SJCRH30 (cell line): ENCODE results near the gene OR51A2. TPM values are rescaled to one million over a fixed set of nuclear protein-coding genes. Genes with fewer than 3 reads are reported as not detected.

Experiments
- DNase-seq, 2 experiments: peaks; one replicate each; pipeline ENCODE4 v3.0.0-alpha.2; 2015 to 2020
- H3K27ac ChIP-seq: fragments of 250-450 bp; sonication (Bioruptor Pico); 2 replicates; pipeline ENCODE4 v1.5.1; 2020; ENCODE audit warnings: mild to moderate bottlenecking, moderate library complexity
- H3K27me3 ChIP-seq: fragments of 250-450 bp; sonication (Bioruptor Pico); 2 replicates; pipeline ENCODE4 v1.5.1; 2020; ENCODE audit warnings: mild to moderate bottlenecking, moderate library complexity
- H3K36me3 ChIP-seq: fragments of 250-450 bp; sonication (Bioruptor Pico); 2 replicates; pipeline ENCODE4 v1.5.1; 2020; ENCODE audit warnings: mild to moderate bottlenecking, moderate library complexity
- H3K4me1 ChIP-seq: fragments of 250-450 bp; sonication (Bioruptor Pico); 2 replicates; pipeline ENCODE4 v1.5.1; 2020; ENCODE audit warnings: mild to moderate bottlenecking, moderate library complexity
- H3K4me3 ChIP-seq: fragments of 250-450 bp; sonication (Bioruptor Pico); 2 replicates; pipeline ENCODE4 v1.5.1; 2020; ENCODE audit warnings: mild to moderate bottlenecking, moderate library complexity
- H3K9me3 ChIP-seq: fragments of 250-450 bp; sonication (Bioruptor Pico); replicated peaks from 2 replicates; pipeline ENCODE4 v1.5.1; 2020; ENCODE audit warnings: mild to moderate bottlenecking, moderate library complexity
- total RNA-seq: library from RNA; depleted of rRNA; stranded (reverse); fragments of >200 nt; shearing (Covaris generic); gene quantifications from 2 replicates; pipeline ENCODE4 v1.2.3, GENCODE V29; 2014; rRNA removed

OR51A2 gene
- total RNA-seq, 1 experiment from 2014 or later = not detected

DNA sequence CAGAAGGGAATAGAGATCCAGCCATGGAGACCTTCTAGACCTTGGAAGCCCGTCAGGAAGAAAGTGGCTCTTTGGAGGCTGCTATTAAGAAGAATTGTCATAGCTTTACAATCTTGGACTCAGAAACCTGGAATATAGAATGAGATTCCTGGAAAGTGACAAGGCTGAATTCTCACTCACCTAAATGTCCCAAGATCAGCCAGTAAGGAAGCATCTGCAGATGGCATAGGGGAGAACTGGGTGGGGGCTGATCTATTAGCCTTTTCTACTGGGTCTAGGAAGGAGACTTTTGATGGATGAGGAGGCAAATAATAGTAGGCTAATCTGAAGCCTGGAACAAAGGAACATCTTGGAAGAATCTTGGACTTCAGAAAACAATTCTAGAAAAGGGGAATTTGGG lies 31.3 kb downstream of the OR51A2 start, which contains the start of gene OR51G1:
Gene OR51G1, minus strand, starts transcription at position 101 of the 400 bp plus-strand sequence. Its CDS starts 0 bp downstream, at position 101.
- Histone ChIP-seq H3K27ac (no peak within 1 kb of the TSS), H3K9me3 (no peaks in the 10 kb centered on the region), H3K36me3 (no peaks in the 10 kb centered on the region), H3K27me3 (no peaks in the 10 kb centered on the region), H3K4me1 (no peaks in the 10 kb centered on the region), H3K4me3 (no peak within 1 kb of the TSS)
- DNase-seq = no peak

DNA sequence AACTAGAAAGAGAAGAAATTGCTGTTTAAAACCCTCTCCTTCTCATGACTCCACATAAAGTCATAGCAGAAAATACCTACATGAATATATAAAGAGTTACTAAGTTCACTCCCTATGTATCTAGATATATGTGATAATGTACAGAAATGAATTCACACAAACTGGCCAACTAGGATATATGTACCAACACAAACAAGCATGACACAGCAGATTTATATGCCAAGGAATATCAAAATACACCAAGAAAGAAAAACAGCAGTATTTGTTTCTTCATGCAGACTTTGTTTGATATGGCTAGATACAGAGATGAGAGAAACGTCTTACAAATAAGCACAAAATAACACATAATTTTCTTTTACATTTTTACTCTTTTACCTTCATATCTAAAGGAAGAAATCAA lies 33.2 kb downstream of the OR51A2 start:
- no peak for DNase-seq
- no peaks in the 10 kb centered on the region for H3K27me3 ChIP-seq
- H3K36me3 ChIP-seq = no peaks in the 10 kb centered on the region
- H3K9me3 ChIP-seq = no peaks in the 10 kb centered on the region
- H3K27ac ChIP-seq = no peak overlapping the region
- H3K4me3 ChIP-seq = no peak overlapping the region
- H3K4me1 ChIP-seq = no peaks in the 10 kb centered on the region

DNA sequence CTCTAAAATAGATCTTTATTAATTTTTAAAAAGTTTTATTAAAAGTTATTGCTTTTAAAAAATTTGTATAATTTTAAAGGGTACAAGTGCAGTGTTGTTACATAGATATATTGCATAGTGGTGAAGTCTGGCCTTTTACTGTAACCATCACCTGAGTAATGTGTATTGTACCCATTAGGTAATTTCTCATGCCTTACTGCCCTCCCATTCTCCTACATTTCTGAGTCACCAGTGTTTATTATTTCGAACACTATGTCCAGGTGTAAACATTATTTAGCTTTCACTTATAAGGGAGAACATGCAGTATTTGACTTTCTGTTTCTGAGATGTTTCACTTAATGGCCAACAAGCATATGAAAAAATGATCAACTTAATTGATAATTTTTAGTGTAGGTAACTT lies 33.7 kb downstream of the OR51A2 start:
- H3K27me3 ChIP-seq = no peaks in the 10 kb centered on the region
- H3K9me3 ChIP-seq = no peaks in the 10 kb centered on the region

DNA sequence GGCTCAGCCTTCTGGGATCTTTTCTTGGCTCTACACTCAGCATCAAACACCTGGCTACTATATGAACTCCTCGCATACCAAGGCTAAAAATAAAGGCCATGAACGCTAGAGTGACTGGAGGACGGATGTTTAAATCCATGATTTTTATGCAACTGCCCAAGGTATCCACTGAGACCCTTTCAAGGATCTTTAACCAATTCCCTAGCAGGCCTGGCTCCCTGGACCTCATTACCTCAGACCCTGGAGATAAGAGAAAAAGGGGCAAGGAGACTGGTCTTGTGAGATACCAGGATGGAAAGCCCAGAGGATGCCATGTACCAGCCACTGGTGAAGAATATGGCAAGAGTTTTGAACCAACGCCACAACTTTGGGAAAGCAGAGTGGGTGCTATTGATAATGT lies 36.3 kb downstream of the OR51A2 start, which contains the start of gene OR51G2:
Gene OR51G2, minus strand, starts transcription at position 101 of the 400 bp plus-strand sequence. CDS start 3,687 bp downstream, outside the sequence.
- Histone ChIP-seq H3K9me3 (no peaks in the 10 kb centered on the region), H3K36me3 (no peaks in the 10 kb centered on the region), H3K27me3 (no peaks in the 10 kb centered on the region), H3K4me3 (no peak within 1 kb of the TSS), H3K27ac (no peak within 1 kb of the TSS), H3K4me1 (no peaks in the 10 kb centered on the region)
- no peak for DNase-seq

More for the DNA sequence above, 33.7 kb downstream of the OR51A2 start:
- DNase-seq = no peak
- Histone ChIP-seq H3K27ac (no peak overlapping the region), H3K4me1 (no peaks in the 10 kb centered on the region), H3K4me3 (no peak overlapping the region), H3K36me3 (no peaks in the 10 kb centered on the region)

DNA sequence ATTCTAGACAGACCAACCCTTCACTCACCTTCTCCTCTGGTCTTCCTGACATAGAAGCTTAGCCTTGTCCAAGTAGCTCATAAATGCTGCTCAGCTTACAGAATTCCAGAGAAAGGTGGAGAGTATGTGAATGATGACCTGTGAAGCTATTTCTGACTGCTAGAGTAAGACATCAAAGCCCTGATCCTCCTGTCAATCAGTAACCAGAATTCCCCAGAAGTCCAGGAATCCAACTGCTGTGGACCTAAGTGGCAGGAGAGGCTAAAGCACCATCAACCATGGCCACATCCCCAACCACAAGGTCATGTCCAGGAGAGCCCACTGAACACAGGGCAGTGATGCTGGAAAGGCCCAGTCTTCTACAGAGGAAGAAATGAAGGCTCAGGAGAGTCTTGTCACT lies 38.9 kb downstream of the OR51A2 start:
- no peaks in the 10 kb centered on the region for H3K9me3 ChIP-seq
- DNase-seq = no peak

More for the DNA sequence above, 38.9 kb downstream of the OR51A2 start:
- Histone ChIP-seq H3K36me3 (no peaks in the 10 kb centered on the region), H3K27ac (no peak overlapping the region), H3K4me1 (no peaks in the 10 kb centered on the region), H3K27me3 (no peaks in the 10 kb centered on the region), H3K4me3 (no peak overlapping the region)

Other genes with a start within 250 kb of the OR51A2 start
- not detected in 2 replicates for gene OR51F1, start 185.8 kb downstream of the OR51A2 start, total RNA-seq
- gene OR52R1, start 151.3 kb downstream of the OR51A2 start, total RNA-seq = not detected in 2 replicates
- not detected in 2 replicates for gene OR51F2, start 134.4 kb downstream of the OR51A2 start, total RNA-seq
- not detected in 2 replicates for gene OR51S1, start 106.5 kb downstream of the OR51A2 start, total RNA-seq
- not detected in 2 replicates for gene OR51T1, start 73.8 kb downstream of the OR51A2 start, total RNA-seq
- gene OR51A7, start 51.9 kb downstream of the OR51A2 start, total RNA-seq = not detected in 2 replicates
- not detected in 2 replicates for gene OR51G2, start 36.4 kb downstream of the OR51A2 start, total RNA-seq
- not detected in 2 replicates for gene OR51G1, start 31.4 kb downstream of the OR51A2 start, total RNA-seq
- gene OR51A4, start 8.1 kb downstream of the OR51A2 start, total RNA-seq = not detected in 2 replicates
- gene OR51L1, start 39.1 kb upstream of the OR51A2 start, total RNA-seq = not detected in 2 replicates
- gene OR52J3, start 90.8 kb upstream of the OR51A2 start, total RNA-seq = not detected in 2 replicates
- gene OR52E2, start 103.9 kb upstream of the OR51A2 start, total RNA-seq = not detected in 2 replicates
- gene OR52E1, start 113.9 kb upstream of the OR51A2 start, total RNA-seq = not detected in 2 replicates
- not detected in 2 replicates for gene OR52A5, start 182.6 kb upstream of the OR51A2 start, total RNA-seq
- gene OR52A1, start 199.0 kb upstream of the OR51A2 start, total RNA-seq = not detected in 2 replicates
- not detected in 2 replicates for gene OR51V1, start 245.0 kb upstream of the OR51A2 start, total RNA-seq